Psoas muscle (tissue), 8 donors: Measurements from ENCODE around the gene CDK5R1. TPM values are rescaled to one million over a fixed set of nuclear protein-coding genes. Genes with fewer than 3 reads are reported as not detected.

Experiments
- ATAC-seq, 4 donors: fragments of 200-7000 bp; cut with Tn5 transposase; one replicate each; pipeline ENCODE4 v1.9.1; 2020; ENCODE audit warnings: moderate library complexity in 3 of 4, mild to moderate bottlenecking in 2 of 4
- DNase-seq, 2 donors: peaks; one replicate each; pipeline ENCODE4 v3.0.0-alpha.2; 2020
- H3K27ac ChIP-seq: fragments of 200-600 bp; one replicate; pipeline ENCODE4 v1.8.0; 2022
- H3K27me3 ChIP-seq, 3 donors: fragments of 200-600 bp in 1 of 3; one replicate each; pipeline versions ENCODE4 v1.6.1 to v1.8.0; 2013 to 2022; ENCODE audit warnings: low read length in 2 of 3, mild to moderate bottlenecking in 2 of 3, moderate library complexity in 1 of 3; ENCODE audit not compliant: insufficient read depth in 3 of 3
- H3K36me3 ChIP-seq, 2 donors: fragments of 200-600 bp in 1 of 2; one replicate each; pipeline versions ENCODE4 v1.6.1 to v1.8.0; 2013 to 2022; ENCODE audit warnings: low read depth in 1 of 2, mild to moderate bottlenecking in 1 of 2, moderate library complexity in 1 of 2; ENCODE audit not compliant: insufficient read depth in 1 of 2
- H3K4me1 ChIP-seq: fragments of 200-600 bp; one replicate; pipeline ENCODE4 v1.8.0; 2022
- H3K4me3 ChIP-seq: fragments of 200-600 bp; one replicate; pipeline ENCODE4 v1.8.0; 2022; ENCODE audit warnings: mild to moderate bottlenecking
- H3K9me3 ChIP-seq: fragments of 200-600 bp; one replicate; pipeline ENCODE4 v1.8.0; 2022
- CTCF ChIP-seq: fragments of 200-600 bp; IDR thresholded peaks from one replicate; pipeline ENCODE4 v1.8.0; 2022; ENCODE audit warnings: antibody characterized with exemption
- WGBS, 3 donors: extraction: QIAGEN DNeasy Blood & Tissue Kit; methylation state at CpG; one replicate each; pipeline versions ENCODE4 v1.1.6 to v1.1.7; 2013; 5-methylcytosine and 5-hydroxymethylcytosine counted together
- intact Hi-C, 2 donors: fragments of 100-400 bp; cut with DNase I; formaldehyde crosslinking; loops; one replicate each; pipeline versions ENCODE4 v1.11.0 to v1.14.2; 2022
- polyA plus RNA-seq, 3 donors: library from polyadenylated mRNA; stranded (reverse); fragments of 200-250 nt; gene quantifications; one replicate each; pipeline ENCODE4 v1.2.3, GENCODE V29; 2013
- total RNA-seq, 4 donors: library from RNA; stranded (reverse); fragmentation: NEBNext Ultra II Directional in 2 of 4; extraction: Animal tissue kit (Norgen Biotek cat#: 25700) in 2 of 4; gene quantifications; one replicate each; pipeline versions ENCODE4 v1.2.1 to v1.2.4, GENCODE V29; 2021 to 2023
- donor health status: healthy with polysubstance abuse.
- donor health status: DM: no; HTN: no; CAD: no; lungs with moderate emphysema.
- donor health status: Bipolar disorder and iron deficiency.
- donor health status: healthy.
- donor health status: DM: yes; HTN: yes; CAD: no.
- donor health status: DM: no; HTN: no; CAD: no.
- donor health status: DM: no; HTN: no; CAD: no.
- donor health status: DM: yes; HTN: yes; CAD: no.

The CDK5R1 gene
- total and polyA plus RNA-seq, 7 donors, result 0.44 to 5.2 (median 2.0) TPM

GRCh38 chr17:32453370-32453769 is 33.4 kb upstream of the CDK5R1 start:
- no peaks in the 10 kb centered on the region for H3K9me3 ChIP-seq
- no peak overlapping the region for H3K27ac ChIP-seq
- peaks cover 23 to 100% of the 10 kb centered on the region in 2 donors for H3K36me3 ChIP-seq
- intact Hi-C loops, result no loop called here
- H3K4me3 ChIP-seq, result no peak overlapping the region
- H3K4me1 ChIP-seq, result peaks cover 23% of the 10 kb centered on the region
- no peak for TF ChIP-seq CTCF
- ATAC-seq, result no peak
- 95 to 96% (median 96%) methylated on average over 2 of the region's 2 CpGs for WGBS, 3 donors
- H3K27me3 ChIP-seq, result no peaks in the 10 kb centered on the region
- no peak for DNase-seq

DNA sequence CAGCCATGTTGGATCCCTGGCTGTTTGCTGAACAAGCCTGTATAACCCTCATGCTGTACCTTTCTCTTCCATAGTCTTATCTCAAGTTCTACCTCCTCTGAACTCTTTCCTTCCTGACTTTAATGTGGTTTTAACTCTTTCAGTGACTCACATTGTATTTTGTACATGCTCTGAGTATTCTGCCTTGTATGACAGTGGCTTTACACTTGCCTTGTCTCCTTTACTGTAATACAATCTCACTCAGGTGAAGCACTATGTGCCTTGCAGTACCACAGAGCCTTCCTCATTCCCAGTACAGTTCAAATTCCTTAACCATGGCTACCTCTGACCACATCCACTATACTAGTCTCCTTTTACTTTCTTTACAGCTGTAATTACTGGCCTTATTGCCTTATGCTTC is 28.4 kb upstream of the CDK5R1 start:
- Histone ChIP-seq H3K4me1 (peaks cover 15% of the 10 kb centered on the region), H3K36me3 (peaks cover 15 to 93% of the 10 kb centered on the region in 2 donors), H3K9me3 (no peaks in the 10 kb centered on the region), H3K27ac (no peak overlapping the region), H3K4me3 (no peak overlapping the region), H3K27me3 (no peaks in the 10 kb centered on the region)
- DNase-seq (no peak), ATAC-seq (no peak)
- intact Hi-C loops, result no loop called here
- no peak for TF ChIP-seq CTCF

GRCh38 chr17:32460054-32460453 is 26.7 kb upstream of the CDK5R1 start:
- Histone ChIP-seq H3K27me3 (no peaks in the 10 kb centered on the region), H3K9me3 (no peaks in the 10 kb centered on the region), H3K4me3 (no peak overlapping the region), H3K4me1 (peaks cover 9% of the 10 kb centered on the region), H3K27ac (no peak overlapping the region), H3K36me3 (peaks cover 10 to 93% of the 10 kb centered on the region in 2 donors)
- DNase-seq, result no peak
- intact Hi-C loops, result loop anchor here in 1 of 2 donors (10.0 kb wide), 1 partner anchor 295 kb away; no protein-coding TSS in a partner anchor
- TF ChIP-seq CTCF, result no peak
- WGBS, 3 donors, result 94 to 97% (median 96%) methylated on average over 4 of the region's 4 CpGs
- ATAC-seq, result no peak

- DNase-seq, result no peak
- Histone ChIP-seq H3K9me3 (no peaks in the 10 kb centered on the region), H3K36me3 (peaks cover 8 to 93% of the 10 kb centered on the region in 2 donors), H3K4me1 (peaks cover 9% of the 10 kb centered on the region), H3K27ac (no peak overlapping the region), H3K27me3 (no peaks in the 10 kb centered on the region), H3K4me3 (no peak overlapping the region)
- 63 to 71% (median 64%) methylated on average over 4 of the region's 4 CpGs for WGBS, 3 donors
- no peak for TF ChIP-seq CTCF
- intact Hi-C loops, result loop anchor here in 1 of 2 donors (10.0 kb wide), 1 partner anchor 293 kb away; no protein-coding TSS in a partner anchor
- ATAC-seq, result peak; percentile 15 to 32 (median 28)
Measured at GRCh38 chr17:32461498-32461852, 25.3 kb upstream of the CDK5R1 start.
